ENCODE data around the gene PKD2. TPM values are rescaled to one million over a fixed set of nuclear protein-coding genes. Genes with fewer than 3 reads are reported as not detected.

PKD2 gene
- total RNA-seq, 1 experiment from 2014 or later = 38.4 TPM

- peaks cover 9% of the 10 kb centered on the region; the same call in 1 of the 2 replicates for H3K4me1 ChIP-seq (ENCODE audit: insufficient read depth, low read length)
- peaks cover 32% of the 10 kb centered on the region; the same call in 1 of the 2 replicates for H3K79me2 ChIP-seq (ENCODE audit: insufficient read depth, low read length)
Measured at GRCh38 chr4:88014386-88014905, 7.0 kb downstream of the PKD2 start.

More at GRCh38 chr4:88014386-88014905, 7.0 kb downstream of the PKD2 start:
- Histone ChIP-seq H4K20me1 (ENCODE audit: control insufficient read depth, insufficient read depth, insufficient read length) (no peaks in the 10 kb centered on the region), H4K5ac (ENCODE audit: insufficient read length, low read depth, low read length) (no peak overlapping the region), H2BK120ac (ENCODE audit: low read depth, low read length, poor library complexity, severe bottlenecking) (no peak overlapping the region), H3T11ph (ENCODE audit: low read length) (no peak overlapping the region), H3K23me2 (ENCODE audit: insufficient read length, low read depth, low read length, poor library complexity, severe bottlenecking) (no peaks in the 10 kb centered on the region), H3K27ac (ENCODE audit: insufficient read length, low read depth, low read length) (no peak overlapping the region), H2AFZ (ENCODE audit: low read length) (no peak overlapping the region), H3K27me3 (ENCODE audit: insufficient read depth, low read length) (no peaks in the 10 kb centered on the region), H2BK20ac (ENCODE audit: low read depth, low read length, poor library complexity, severe bottlenecking) (no peak overlapping the region), H3K4ac (ENCODE audit: low read depth, low read length) (no peak overlapping the region), H3K9ac (ENCODE audit: extremely low read depth, insufficient read length, low read length) (no peak overlapping the region), H3K79me1 (ENCODE audit: insufficient read depth, low read depth, low read length, poor library complexity, severe bottlenecking) (peaks cover 9% of the 10 kb centered on the region), H2AK5ac (ENCODE audit: insufficient read length, low read length) (no peak overlapping the region), H4K8ac (replicated peaks; ENCODE audit: insufficient read length, low read depth, low read length) (no peak overlapping the region), H3K9me3 (ENCODE audit: control insufficient read depth, low read depth, low read length) (no peaks in the 10 kb centered on the region), H3K56ac (ENCODE audit: insufficient read length, low read depth, low read length) (no peak overlapping the region), H2BK12ac (ENCODE audit: insufficient read length, low read depth, low read length) (no peak overlapping the region), H3K18ac (ENCODE audit: insufficient read length, low read depth, low read length) (no peak overlapping the region), H3K4me2 (ENCODE audit: insufficient read depth, insufficient read length, low read length) (no peak overlapping the region), H3K23ac (ENCODE audit: insufficient read length, low read depth, low read length) (no peak overlapping the region), H3K14ac (ENCODE audit: insufficient read depth, low read length) (no peak overlapping the region), H2BK15ac (ENCODE audit: low read depth, low read length) (no peak overlapping the region), H2BK5ac (ENCODE audit: insufficient read length, low read length) (no peak overlapping the region), H4K91ac (ENCODE audit: insufficient read length, low read depth, low read length) (no peak overlapping the region)
- Mint-ChIP-seq H3K4me3 (no peak overlapping the region), H3K9me3 (no peaks in the 10 kb centered on the region), H3K4me1 (peaks cover 46 to 53% of the 10 kb centered on the region in 2 experiments), H3K36me3 (ENCODE audit: insufficient read depth in 1 of 3, low read depth in 3 of 3) (peaks cover 5 to 11% (median 11%) of the 10 kb centered on the region in 3 experiments; a peak in 5 of 7 replicates), H3K27me3 (ENCODE audit: low read depth) (no peaks in the 10 kb centered on the region), H3K27ac (0 out of 7 replicates have a peak overlapping the region, but pooled peaks of 1 of the 3 experiments have one; percentile 24)
- WGBS (ENCODE audit: extremely low coverage, insufficient read length, low lambda C conversion rate) = no CpG with 5 or more reads among the region's 3 CpGs
- no peak for DNase-seq
- no peak for TF ChIP-seq CTCF (conservative IDR thresholded peaks at IDR 0.05)
